Frontal cortex (tissue), 4 donors: ENCODE data around the gene RARG. TPM values are rescaled to one million over a fixed set of nuclear protein-coding genes. Genes with fewer than 3 reads are reported as not detected.

Experiments
- DNase-seq, 2 donors: peaks; one replicate each; pipeline ENCODE4 v3.0.0; 2012; ENCODE audit warnings: low spot score in 2 of 2
- FAIRE-seq: peaks from 2 replicates; lab custom pipeline; 2012; peaks lifted over from hg19 to GRCh38; lab: Jason Lieb, UNC
- total RNA-seq: library from RNA; depleted of rRNA; stranded (reverse); fragments of >200 nt; gene quantifications from one replicate; pipeline ENCODE4 v1.2.3, GENCODE V29; 2014
- donor health status: control.
- donor health status: control.
- donor health status: control.

RARG gene
- total RNA-seq, 1 donor from 2014 or later, result 1.6 TPM

GRCh38 chr12:53195516-53196420 lies 36.2 kb downstream of the RARG start:
- FAIRE-seq (no peak), DNase-seq (no peak)

DNA sequence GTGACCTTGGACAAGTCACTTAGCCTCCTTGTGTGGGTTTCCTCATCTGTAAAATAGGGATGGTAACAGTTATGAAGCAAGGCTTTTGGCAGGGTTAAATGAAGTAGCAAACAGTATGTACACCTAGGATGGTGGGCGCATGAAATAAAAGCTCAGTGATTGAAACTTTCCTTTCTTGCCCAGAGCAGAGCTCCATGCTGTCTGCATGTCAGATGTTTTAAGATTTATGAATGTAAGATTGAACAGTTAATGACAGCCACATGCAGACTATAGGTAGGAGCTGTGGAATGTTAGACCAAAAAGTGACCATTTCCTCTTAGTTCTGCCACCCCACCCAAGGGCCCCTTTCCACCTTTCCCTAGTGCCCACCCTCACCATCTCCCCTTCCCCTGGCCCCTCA lies 37.0 kb downstream of the RARG start:
- FAIRE-seq, result no peak
- DNase-seq, result no peak

- no peak for DNase-seq
- FAIRE-seq, result no peak
Observed at GRCh38 chr12:53193985-53194716, 37.9 kb downstream of the RARG start.

DNA sequence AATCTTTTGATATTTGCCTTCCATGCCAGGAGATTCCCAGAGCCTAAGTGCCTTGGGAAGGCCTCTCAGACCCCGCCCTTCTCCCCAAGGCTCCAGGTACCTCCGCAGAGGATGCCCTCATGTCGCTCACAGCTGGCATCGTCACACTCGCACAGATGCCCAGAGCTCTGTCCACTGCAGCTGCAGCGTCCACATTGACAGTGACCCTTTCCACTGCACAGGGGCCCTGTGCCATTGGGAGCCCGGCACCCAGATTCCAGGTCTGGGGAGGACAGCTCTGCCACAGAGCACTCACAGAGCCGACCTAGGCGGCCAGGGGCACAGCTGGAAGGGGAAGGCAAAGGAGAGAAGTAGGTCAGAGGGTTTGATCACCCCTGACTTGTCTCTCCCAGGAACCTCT lies 39.0 kb downstream of the RARG start:
- no peak for FAIRE-seq
- no peak for DNase-seq

DNA sequence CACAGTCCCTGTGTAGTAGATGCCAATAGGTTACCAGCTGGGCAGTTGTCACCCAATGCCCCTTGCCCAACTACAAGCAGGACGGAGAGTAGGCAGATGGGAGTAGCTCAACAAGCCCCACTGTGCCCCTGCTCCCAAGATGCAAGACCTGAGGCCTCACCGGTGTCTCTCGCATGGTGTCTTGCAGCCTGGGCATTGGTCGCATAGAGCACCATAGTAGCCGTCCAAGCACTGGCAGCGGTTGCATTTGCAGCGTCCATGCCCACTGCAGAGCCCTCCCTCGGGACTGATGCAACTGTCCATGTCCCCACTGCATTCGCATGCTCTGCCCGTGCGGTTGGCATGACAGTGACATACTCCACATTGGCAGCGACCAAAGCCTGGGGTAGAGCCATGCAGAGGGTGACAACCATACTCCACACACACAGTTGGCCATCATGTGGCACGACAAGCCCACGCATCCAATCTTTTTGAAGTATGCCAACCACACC lies 39.4 kb downstream of the RARG start:
- DNase-seq (no peak), FAIRE-seq (no peak)

- FAIRE-seq, result no peak
- DNase-seq, result no peak
Observed at GRCh38 chr12:53191885-53192530, 40.0 kb downstream of the RARG start.

GRCh38 chr12:53191096-53191884 lies 40.7 kb downstream of the RARG start:
- FAIRE-seq, result no peak
- no peak for DNase-seq

- DNase-seq (peak in 1 of 2 donors; percentile 67), FAIRE-seq (no peak)
Observed at GRCh38 chr12:53190108-53190729, 41.8 kb downstream of the RARG start.

- no peak for FAIRE-seq
Observed at GRCh38 chr12:53187145-53187899, 44.7 kb downstream of the RARG start.

GRCh38 chr12:53186745-53187144 lies 45.3 kb downstream of the RARG start:
- DNase-seq (no peak), FAIRE-seq (no peak)

More at GRCh38 chr12:53187145-53187899, 44.7 kb downstream of the RARG start:
- DNase-seq, result no peak

GRCh38 chr12:53185582-53186153 lies 46.3 kb downstream of the RARG start:
- FAIRE-seq, result no peak
- no peak for DNase-seq

DNA sequence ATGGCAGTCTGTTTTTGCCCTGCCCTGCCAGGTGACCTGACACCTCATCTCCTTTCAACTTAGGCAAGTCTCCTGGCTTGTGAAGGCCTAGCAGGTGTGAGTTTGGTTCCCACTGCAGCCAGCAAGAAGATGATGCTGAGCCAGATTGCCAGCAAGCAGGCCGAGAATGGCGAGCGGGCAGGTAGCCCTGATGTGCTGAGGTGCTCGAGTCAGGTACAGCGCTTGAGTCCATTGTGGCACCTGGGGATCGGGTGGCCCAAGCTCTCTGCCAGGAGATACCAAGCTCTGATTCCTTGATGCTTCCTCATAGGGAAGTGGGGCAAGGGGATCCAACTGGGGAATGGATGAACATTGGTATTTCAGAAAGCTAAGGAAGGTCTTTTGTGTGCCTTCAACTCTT lies 47.2 kb downstream of the RARG start:
- FAIRE-seq (no peak), DNase-seq (no peak)

GRCh38 chr12:53182903-53183302 lies 49.1 kb downstream of the RARG start:
- DNase-seq, result no peak
- FAIRE-seq, result no peak

GRCh38 chr12:53181935-53182334 lies 50.1 kb downstream of the RARG start:
- DNase-seq, result no peak
- no peak for FAIRE-seq

DNA sequence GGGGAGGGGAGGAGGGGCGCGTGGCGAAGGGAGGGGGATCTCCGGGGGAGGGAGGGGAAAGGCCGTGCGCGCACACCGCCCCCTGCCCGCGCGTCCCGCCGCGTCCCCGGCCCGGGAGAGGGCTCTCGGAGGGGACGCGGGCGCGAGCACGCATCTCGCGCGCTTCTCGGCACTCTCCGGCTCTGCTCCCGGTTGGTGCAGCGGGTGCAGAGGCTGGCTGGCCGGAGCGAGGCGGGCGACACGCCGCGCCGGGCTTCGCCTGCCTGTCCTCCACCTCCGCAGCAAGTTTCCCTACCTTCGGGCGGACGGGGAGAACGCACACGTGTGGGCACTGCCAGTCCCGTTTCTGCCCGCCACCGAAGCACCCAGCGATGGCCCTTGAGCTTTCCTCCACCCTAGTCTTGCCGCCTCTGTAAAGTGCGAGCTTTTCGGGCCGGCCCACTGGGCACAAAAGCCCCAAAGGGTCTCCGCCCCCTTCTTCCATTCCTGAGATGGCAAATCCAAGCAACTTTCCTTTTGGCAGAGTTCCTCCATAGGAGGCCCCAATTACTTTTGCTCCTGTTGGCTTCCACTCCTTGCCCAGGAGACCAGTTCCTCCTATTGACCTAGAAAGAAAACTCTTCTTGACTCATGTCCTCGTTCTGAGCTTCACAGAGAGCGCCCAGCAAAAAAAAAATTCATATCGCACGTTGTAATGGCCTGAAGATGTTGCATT lies 50.9 kb downstream of the RARG start:
- DNase-seq, result peak; percentile 88 to 89
- FAIRE-seq, result no peak

DNA sequence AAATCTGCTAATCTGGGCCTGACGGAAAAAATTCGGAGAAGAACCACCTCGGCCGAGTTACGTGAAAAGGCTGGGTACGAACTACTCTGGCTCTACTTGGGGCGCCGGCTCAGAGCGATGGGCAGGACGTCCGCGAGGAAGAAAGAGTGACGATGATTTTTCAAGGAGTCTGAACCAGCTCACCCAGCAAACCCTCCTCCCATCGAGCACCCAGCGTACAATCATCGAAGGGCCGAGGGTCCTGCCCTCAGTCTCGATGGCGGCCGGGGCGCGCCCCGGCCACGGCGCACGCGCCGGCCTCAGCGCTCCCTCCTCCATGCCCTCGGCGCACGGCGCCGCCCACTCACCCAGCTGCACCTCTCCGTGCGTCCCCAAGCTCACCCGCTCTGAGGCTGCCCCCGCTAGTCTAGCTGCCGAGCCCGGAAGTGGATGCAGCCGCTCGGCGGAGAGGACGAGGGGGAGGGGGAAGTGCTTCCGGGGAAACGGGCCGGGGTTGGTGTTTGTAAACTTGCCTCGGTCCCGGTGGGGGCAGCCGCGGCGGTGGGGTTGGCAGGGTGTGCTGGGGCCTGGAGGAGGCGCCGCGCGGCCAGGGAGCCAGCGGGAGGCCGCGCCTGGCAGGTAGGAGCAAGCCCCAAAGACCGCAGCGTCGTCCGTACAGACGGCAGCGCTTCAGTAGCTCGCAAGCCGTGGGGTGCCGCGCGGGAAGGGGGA lies 51.6 kb downstream of the RARG start, which contains the start of the genes CSAD and ZNF740:
TSS of gene CSAD (minus strand) at position 706 of the 711 bp plus-strand sequence. CDS start 7,455 bp downstream, outside the sequence.
TSS of gene ZNF740 (plus strand) at position 503 of the 711 bp plus-strand sequence. CDS start 1,262 bp downstream, outside the sequence.
- FAIRE-seq (no peak), DNase-seq (peak; percentile 99)
